Stimulated activated CD4-positive, alpha-beta T cell treated with anti-CD3 and anti-CD28 coated beads, Interleukin-15, amount 100 ng/mL, for 1 hour (primary cell): ENCODE measurements around the gene DPP3.

Source experiments
- DNase-seq, 2 donors: peaks; one replicate each; pipeline ENCODE4 v3.0.0-alpha.2; 2020; ENCODE audit warnings: low read depth in 1 of 2, low spot score in 1 of 2

Gene DPP3

GRCh38 chr11:66555416-66555815, 75.2 kb downstream of the DPP3 start:
- DNase-seq = no peak

GRCh38 chr11:66556086-66556485, 75.9 kb downstream of the DPP3 start:
- DNase-seq = no peak

DNA sequence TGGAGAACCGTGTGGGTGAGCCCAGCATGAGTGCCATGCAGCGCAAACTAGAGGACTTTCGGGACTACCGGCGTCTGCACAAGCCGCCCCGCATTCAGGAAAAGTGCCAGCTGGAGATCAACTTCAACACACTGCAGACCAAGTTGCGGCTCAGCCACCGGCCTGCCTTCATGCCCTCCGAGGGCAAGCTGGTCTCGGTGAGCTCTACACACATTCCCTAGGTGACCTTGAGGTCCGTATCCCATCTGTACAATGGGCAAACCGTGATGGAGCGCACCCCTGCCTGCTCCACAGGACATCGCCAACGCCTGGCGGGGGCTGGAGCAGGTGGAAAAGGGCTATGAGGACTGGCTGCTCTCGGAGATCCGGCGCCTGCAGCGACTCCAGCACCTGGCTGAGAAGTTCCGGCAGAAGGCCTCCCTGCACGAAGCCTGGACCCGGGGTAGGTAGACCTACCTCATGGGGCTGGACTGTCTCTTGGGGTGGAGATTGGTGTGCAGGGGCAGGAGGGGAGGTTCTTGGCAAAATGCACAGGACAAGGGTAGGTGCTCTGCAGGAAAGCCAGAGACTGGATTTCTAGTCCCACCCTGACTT, 77.6 kb downstream of the DPP3 start:
- no peak for DNase-seq
